GM18858 (cell line): Measurements from ENCODE around the gene SATB1.
"Not testable (repeated sequence)": the region's sequence is repeated elsewhere in the genome, so short reads cannot be mapped to it uniquely, and the experiment has no call there.

ENCODE experiments used
- ATAC-seq: cut with Tn5 transposase; IDR thresholded peaks from one replicate; pipeline ENCODE4 v1.9.1; 2021; ENCODE audit not compliant: unreplicated experiment

Gene SATB1

GRCh38 chr3:18424729-18425640 lies at the start of gene SATB1:
Gene SATB1, minus strand, starts transcription at chr3:18425339. Its CDS starts 4,372 bp downstream, at chr3:18420967.
- peak; percentile 36 for ATAC-seq

GRCh38 chr3:18474202-18474601 lies 49.1 kb upstream of the SATB1 start:
- no peak for ATAC-seq

GRCh38 chr3:18469775-18470174 lies 44.6 kb upstream of the SATB1 start:
- no peak for ATAC-seq

GRCh38 chr3:18466136-18466535 lies 41.0 kb upstream of the SATB1 start:
- ATAC-seq = no peak

- ATAC-seq = no peak
Measured at GRCh38 chr3:18454766-18455165, 29.6 kb upstream of the SATB1 start.

- ATAC-seq = not testable (repeated sequence)
Measured at GRCh38 chr3:18449618-18450017, 24.5 kb upstream of the SATB1 start.

GRCh38 chr3:18447720-18448119 lies 22.6 kb upstream of the SATB1 start:
- ATAC-seq = no peak

GRCh38 chr3:18446149-18446825 lies 21.1 kb upstream of the SATB1 start:
- ATAC-seq = no peak

- ATAC-seq = no peak
Measured at GRCh38 chr3:18445401-18446148, 20.4 kb upstream of the SATB1 start.

GRCh38 chr3:18444595-18445400 lies 19.7 kb upstream of the SATB1 start:
- ATAC-seq = peak; percentile 71

- ATAC-seq = no peak
Measured at GRCh38 chr3:18443665-18444594, 18.8 kb upstream of the SATB1 start.

GRCh38 chr3:18442756-18443664 lies 17.9 kb upstream of the SATB1 start:
- no peak for ATAC-seq

GRCh38 chr3:18441551-18441950 lies 16.4 kb upstream of the SATB1 start:
- no peak for ATAC-seq

GRCh38 chr3:18440066-18440722 lies 15.1 kb upstream of the SATB1 start:
- no peak for ATAC-seq

GRCh38 chr3:18439281-18439680 lies 14.1 kb upstream of the SATB1 start:
- no peak for ATAC-seq

GRCh38 chr3:18438586-18438985 lies 13.4 kb upstream of the SATB1 start:
- ATAC-seq = no peak

GRCh38 chr3:18436213-18436612 lies 11.1 kb upstream of the SATB1 start:
- no peak for ATAC-seq

GRCh38 chr3:18434711-18435110 lies 9.6 kb upstream of the SATB1 start:
- no peak for ATAC-seq
